CD4-positive, alpha-beta T cell treated with Interleukin-15 for 4 hours (primary cell): Measurements from ENCODE around the gene LIN28B.
"Not testable (repeated sequence)": the region's sequence is repeated elsewhere in the genome, so short reads cannot be mapped to it uniquely, and the experiment has no call there.

Experiments used
- DNase-seq: peaks from one replicate; pipeline ENCODE4 v3.0.0-alpha.2; 2020; ENCODE audit warnings: low spot score

The LIN28B gene

GRCh38 chr6:104956731-104957294, at the start of gene LIN28B:
LIN28B (plus strand) TSS chr6:104957107; CDS start chr6:104957251, 144 bp downstream.
- no peak for DNase-seq

- no peak for DNase-seq
These were observed 48.6 kb upstream of the LIN28B start for GRCh38 chr6:104908031-104908887.

GRCh38 chr6:104908888-104909525, 47.9 kb upstream of the LIN28B start:
- no peak for DNase-seq

GRCh38 chr6:104921896-104922295, 35.0 kb upstream of the LIN28B start:
- DNase-seq = no peak

- DNase-seq = no peak
These were observed 28.8 kb upstream of the LIN28B start for GRCh38 chr6:104928141-104928540.

- no peak for DNase-seq
These were observed 27.6 kb upstream of the LIN28B start for GRCh38 chr6:104929353-104929752.

- no peak for DNase-seq
These were observed 26.0 kb upstream of the LIN28B start for GRCh38 chr6:104930939-104931338.

GRCh38 chr6:104936766-104937535, 20.0 kb upstream of the LIN28B start:
- no peak for DNase-seq

GRCh38 chr6:104940238-104940892, 16.5 kb upstream of the LIN28B start:
- DNase-seq = no peak

GRCh38 chr6:104940893-104941728, 15.8 kb upstream of the LIN28B start:
- no peak for DNase-seq

GRCh38 chr6:104941729-104942091, 15.2 kb upstream of the LIN28B start:
- DNase-seq = no peak

GRCh38 chr6:104943781-104944180, 13.1 kb upstream of the LIN28B start:
- DNase-seq = no peak

- DNase-seq = no peak
These were observed 7.7 kb upstream of the LIN28B start for GRCh38 chr6:104949206-104949605.

GRCh38 chr6:104951677-104952076, 5.2 kb upstream of the LIN28B start:
- DNase-seq = no peak

GRCh38 chr6:104952911-104953399, 4.0 kb upstream of the LIN28B start:
- DNase-seq = no peak

- not testable (repeated sequence) for DNase-seq
These were observed 3.3 kb upstream of the LIN28B start for GRCh38 chr6:104953400-104954189.

- DNase-seq = no peak
These were observed 2.6 kb upstream of the LIN28B start for GRCh38 chr6:104954190-104954797.

- DNase-seq = no peak
These were observed 1.4 kb upstream of the LIN28B start for GRCh38 chr6:104955491-104955890.

GRCh38 chr6:104955927-104956730, 778 bp upstream of the LIN28B start:
- no peak for DNase-seq
